Measurements from ENCODE around the gene ASGR1. TPM values are rescaled to one million over a fixed set of nuclear protein-coding genes. Genes with fewer than 3 reads are reported as not detected.

The ASGR1 gene
- polyA plus RNA-seq, 3 donors: 82.0 to 126 (median 114) TPM

GRCh38 chr17:7208754-7209460, 29.7 kb upstream of the ASGR1 start:
- H3K27ac Mint-ChIP-seq: no peak overlapping the region
- Histone ChIP-seq H2AFZ (ENCODE audit: insufficient read depth, low read depth, low read length, poor library complexity, severe bottlenecking) (no peak overlapping the region), H3K9me3 (replicated peaks in 1 of 2; ENCODE audit: control insufficient read depth in 1 of 2, insufficient read depth in 1 of 2, low read length in 2 of 2) (no peaks in the 10 kb centered on the region), H3K79me2 (ENCODE audit: insufficient read depth, low read length) (peaks cover 50% of the 10 kb centered on the region), H3K36me3 (replicated peaks in 1 of 2; ENCODE audit: control insufficient read depth in 1 of 2, insufficient read depth in 2 of 2, low read length in 2 of 2) (no peaks in the 10 kb centered on the region), H3K4me1 (ENCODE audit: control insufficient read depth in 1 of 2, insufficient read depth in 2 of 2, low read length in 2 of 2) (peaks cover 20 to 23% of the 10 kb centered on the region in 2 donors), H4K20me1 (ENCODE audit: insufficient read depth, low read length) (peaks cover 54% of the 10 kb centered on the region), H3K4me2 (replicated peaks; ENCODE audit: extremely low read depth, low read length, poor library complexity, severe bottlenecking) (no peak overlapping the region), H3K27me3 (ENCODE audit: control insufficient read depth in 2 of 2, insufficient read depth in 2 of 2, low read length in 2 of 2) (no peaks in the 10 kb centered on the region), H3K9ac (ENCODE audit: insufficient read depth, low read length, poor library complexity, severe bottlenecking) (no peak overlapping the region), H3K27ac (ENCODE audit: low read depth in 1 of 2, low read length in 2 of 2) (no peak overlapping the region), H3K4me3 (replicated peaks in 1 of 3; ENCODE audit: low read depth in 2 of 3, low read length in 3 of 3) (no peak overlapping the region)
- H3K4me1 Mint-ChIP-seq: peaks cover 42% of the 10 kb centered on the region
- no peak for DNase-seq
- no peak overlapping the region for H3K4me3 Mint-ChIP-seq
- no peak for TF ChIP-seq CTCF (IDR thresholded peaks at IDR 0.05)
- peaks cover 0 to 15% (median 4%) of the 10 kb centered on the region in 3 donors for H3K27me3 Mint-ChIP-seq (ENCODE audit: low read depth in 3 of 3)
- 93% methylated on average over 4 of the region's 9 CpGs for WGBS (ENCODE audit: insufficient coverage)
- H3K36me3 Mint-ChIP-seq: peaks cover 6 to 25% of the 10 kb centered on the region in 2 donors
- intact Hi-C loops (cut with micrococcal nuclease): no loop called here
- H3K9me3 Mint-ChIP-seq: no peaks in the 10 kb centered on the region

GRCh38 chr17:7208027-7208571, 28.9 kb upstream of the ASGR1 start:
- Histone ChIP-seq H3K27ac (ENCODE audit: low read depth in 1 of 2, low read length in 2 of 2) (no peak overlapping the region), H3K4me2 (replicated peaks; ENCODE audit: extremely low read depth, low read length, poor library complexity, severe bottlenecking) (no peak overlapping the region), H3K36me3 (replicated peaks in 1 of 2; ENCODE audit: control insufficient read depth in 1 of 2, insufficient read depth in 2 of 2, low read length in 2 of 2) (peaks cover 7 to 8% of the 10 kb centered on the region in 2 donors), H3K27me3 (ENCODE audit: control insufficient read depth in 2 of 2, insufficient read depth in 2 of 2, low read length in 2 of 2) (no peaks in the 10 kb centered on the region), H3K4me1 (ENCODE audit: control insufficient read depth in 1 of 2, insufficient read depth in 2 of 2, low read length in 2 of 2) (peaks cover 15 to 17% of the 10 kb centered on the region in 2 donors), H3K79me2 (ENCODE audit: insufficient read depth, low read length) (peaks cover 42% of the 10 kb centered on the region), H3K4me3 (replicated peaks in 1 of 3; ENCODE audit: low read depth in 2 of 3, low read length in 3 of 3) (no peak overlapping the region), H4K20me1 (ENCODE audit: insufficient read depth, low read length) (peaks cover 46% of the 10 kb centered on the region), H3K9me3 (replicated peaks in 1 of 2; ENCODE audit: control insufficient read depth in 1 of 2, insufficient read depth in 1 of 2, low read length in 2 of 2) (no peaks in the 10 kb centered on the region), H3K9ac (ENCODE audit: insufficient read depth, low read length, poor library complexity, severe bottlenecking) (no peak overlapping the region), H2AFZ (ENCODE audit: insufficient read depth, low read depth, low read length, poor library complexity, severe bottlenecking) (no peak overlapping the region)
- Mint-ChIP-seq H3K27me3 (ENCODE audit: low read depth in 3 of 3) (peaks cover 0 to 12% (median 4%) of the 10 kb centered on the region in 3 donors), H3K27ac (no peak overlapping the region), H3K4me3 (no peak overlapping the region), H3K9me3 (no peaks in the 10 kb centered on the region), H3K4me1 (peaks cover 38% of the 10 kb centered on the region), H3K36me3 (peaks cover 14 to 28% of the 10 kb centered on the region in 2 donors)
- no peak for DNase-seq
- intact Hi-C loops (cut with micrococcal nuclease): no loop called here
- WGBS (ENCODE audit: insufficient coverage): 96% methylated on average over 11 of the region's 21 CpGs
- no peak for TF ChIP-seq CTCF (IDR thresholded peaks at IDR 0.05)
